Upper lobe of left lung (tissue), 6 donors: Measurements from ENCODE around the gene TOX2. TPM values are rescaled to one million over a fixed set of nuclear protein-coding genes. Genes with fewer than 3 reads are reported as not detected.
A peak's percentile ranks its signal among the peaks of the same experiment; 100 is the strongest.

ENCODE experiments used
- ATAC-seq, 2 donors: fragments of 200-7000 bp; cut with Tn5 transposase; one replicate each; pipeline ENCODE4 v1.9.1; 2022; ENCODE audit warnings: mild to moderate bottlenecking in 2 of 2, moderate library complexity in 2 of 2; ENCODE audit not compliant: low FRiP score in 2 of 2
- DNase-seq, 2 donors: peaks; one replicate each; pipeline ENCODE4 v3.0.0-alpha.2; 2019 to 2020
- H3K27ac ChIP-seq, 4 donors: fragments of 200-600 bp; sonication (generic); one replicate each; pipeline ENCODE4 v1.5.1; 2016 to 2019
- H3K27me3 ChIP-seq, 4 donors: fragments of 200-600 bp; sonication (generic); one replicate each; pipeline ENCODE4 v1.5.1; 2017 to 2019
- H3K36me3 ChIP-seq, 4 donors: fragments of 200-600 bp; sonication (generic); one replicate each; pipeline ENCODE4 v1.5.1; 2016 to 2019
- H3K4me1 ChIP-seq, 4 donors: fragments of 200-600 bp; sonication (generic); one replicate each; pipeline ENCODE4 v1.5.1; 2018 to 2019
- H3K4me3 ChIP-seq, 4 donors: fragments of 200-600 bp; sonication (generic); one replicate each; pipeline ENCODE4 v1.5.1; 2017 to 2019; ENCODE audit warnings: mild to moderate bottlenecking in 2 of 4, moderate library complexity in 1 of 4
- H3K9me3 ChIP-seq, 4 donors: fragments of 200-600 bp; sonication (generic); one replicate each; pipeline ENCODE4 v1.5.1; 2018 to 2019
- CTCF ChIP-seq, 6 experiments: fragments of 450-650 bp in 4 of 6; fragments of 200-600 bp in 2 of 6; sonication (generic) in 2 of 6; IDR thresholded peaks; one replicate each; pipeline ENCODE4 v1.5.1; 2016 to 2019; ENCODE audit warnings: antibody characterized with exemption in 6 of 6
- EP300 ChIP-seq, 4 donors: sonication (generic); formaldehyde crosslinking; IDR thresholded peaks; one replicate each; pipeline ENCODE4 v1.5.1; 2017; ENCODE audit warnings: antibody characterized with exemption in 4 of 4, control low read depth in 2 of 4
- POLR2A ChIP-seq, 4 donors: fragments of 450-650 bp; IDR thresholded peaks; one replicate each; pipeline ENCODE4 v1.5.1; 2016 to 2017; ENCODE audit warnings: antibody characterized with exemption in 4 of 4, mild to moderate bottlenecking in 2 of 4
- POLR2AphosphoS5 ChIP-seq, 2 donors: sonication (generic); formaldehyde crosslinking; IDR thresholded peaks; one replicate each; pipeline ENCODE4 v1.5.1; 2017; ENCODE audit warnings: antibody characterized with exemption in 2 of 2
- WGBS, 2 donors: methylation state at CpG; one replicate each; pipeline ENCODE4 v1.1.5; 2017 to 2018; 5-methylcytosine and 5-hydroxymethylcytosine counted together
- total RNA-seq, 6 donors: library from RNA; depleted of rRNA in 4 of 6; stranded (reverse); fragments of >200 nt in 4 of 6; gene quantifications; one replicate each; pipeline versions ENCODE4 v1.1.0 to v1.2.1, GENCODE V29; 2016 to 2021
- donor health status: DM: no; HTN: no; CAD: no; lungs with moderate emphysema.
- donor health status: DM: no; HTN: yes; CAD: no; lungs with severe emphysema.

The TOX2 gene
- total RNA-seq, 6 donors from 2014 or later, result 7.2 to 29.3 (median 23.7) TPM

DNA sequence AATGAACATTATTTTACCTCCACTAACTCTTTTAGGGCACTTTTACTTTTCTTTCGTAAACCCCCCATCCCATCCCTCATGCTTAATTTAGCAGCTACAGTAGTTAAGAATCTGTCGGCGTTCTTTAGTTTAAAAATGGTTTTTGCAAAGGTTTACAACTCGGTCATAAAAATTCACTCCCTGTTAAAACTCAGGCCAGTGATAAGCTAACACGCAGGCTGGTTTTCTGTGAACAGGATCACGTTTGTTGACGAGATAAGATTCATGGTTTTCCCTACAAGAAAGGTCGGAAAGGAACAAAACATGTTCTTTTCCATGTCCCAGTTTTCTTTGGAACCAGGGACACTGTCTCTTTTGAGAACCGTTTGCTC, 101.1 kb downstream of the TOX2 start:
- WGBS, 2 donors, result 67 to 76% methylated on average over 9 of the region's 9 CpGs
- Histone ChIP-seq H3K4me1 (peaks cover 23 to 37% (median 25%) of the 10 kb centered on the region in 4 donors), H3K27me3 (no peaks in the 10 kb centered on the region), H3K4me3 (no peak overlapping the region), H3K36me3 (no peaks in the 10 kb centered on the region), H3K9me3 (no peaks in the 10 kb centered on the region), H3K27ac (no peak overlapping the region)
- TF ChIP-seq EP300 (IDR thresholded peaks at IDR 0.05), result no peak
- TF ChIP-seq CTCF (IDR thresholded peaks at IDR 0.05), result no peak
- no peak for TF ChIP-seq POLR2AphosphoS5 (IDR thresholded peaks at IDR 0.05)
- TF ChIP-seq POLR2A (IDR thresholded peaks at IDR 0.05), result no peak
- ATAC-seq (no peak), DNase-seq (no peak)

DNA sequence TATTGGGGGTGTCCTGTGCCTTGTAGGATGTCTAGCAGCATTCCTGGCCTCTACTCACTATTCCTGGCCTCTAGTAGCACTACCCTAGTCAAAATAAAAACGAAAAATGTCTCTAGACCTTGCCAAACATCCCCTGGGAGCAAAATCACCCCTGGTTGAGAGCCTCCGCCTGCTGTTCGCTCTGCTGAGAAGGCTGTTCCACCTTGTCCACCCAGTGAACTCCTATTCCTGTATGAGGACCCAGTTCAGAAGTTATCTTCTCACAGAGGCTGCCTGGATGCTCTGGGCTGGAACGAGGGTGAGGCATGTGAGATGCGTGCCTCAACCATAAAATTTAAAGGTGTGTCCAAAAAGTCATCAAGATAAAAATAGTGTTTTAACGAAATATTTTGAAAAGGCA, 101.9 kb downstream of the TOX2 start:
- Histone ChIP-seq H3K27ac (no peak overlapping the region), H3K36me3 (no peaks in the 10 kb centered on the region), H3K9me3 (no peaks in the 10 kb centered on the region), H3K4me1 (peaks cover 23 to 37% (median 25%) of the 10 kb centered on the region in 4 donors), H3K27me3 (no peaks in the 10 kb centered on the region), H3K4me3 (no peak overlapping the region)
- ATAC-seq (no peak), DNase-seq (no peak)
- no peak for TF ChIP-seq POLR2A (IDR thresholded peaks at IDR 0.05)
- no peak for TF ChIP-seq POLR2AphosphoS5 (IDR thresholded peaks at IDR 0.05)
- no peak for TF ChIP-seq EP300 (IDR thresholded peaks at IDR 0.05)
- TF ChIP-seq CTCF (IDR thresholded peaks at IDR 0.05), result no peak
- WGBS, 2 donors, result 89% methylated on average over 6 of the region's 6 CpGs

- Histone ChIP-seq H3K36me3 (no peaks in the 10 kb centered on the region), H3K27me3 (no peaks in the 10 kb centered on the region), H3K4me1 (peaks cover 23 to 37% (median 25%) of the 10 kb centered on the region in 4 donors), H3K27ac (no peak overlapping the region), H3K4me3 (no peak overlapping the region), H3K9me3 (no peaks in the 10 kb centered on the region)
- 94 to 96% methylated on average over 10 to 11 of the region's 11 CpGs for WGBS, 2 donors
- DNase-seq, result no peak
- TF ChIP-seq EP300 (IDR thresholded peaks at IDR 0.05), result no peak
- no peak for ATAC-seq
These were observed 102.6 kb downstream of the TOX2 start for GRCh38 chr20:44017211-44017610.

GRCh38 chr20:44017905-44018258, 103.2 kb downstream of the TOX2 start:
- H3K4me3 ChIP-seq, result no peak overlapping the region
- WGBS, 2 donors, result 38 to 64% methylated on average over 3 to 4 of the region's 4 CpGs
- H3K27ac ChIP-seq, result no peak overlapping the region
- peak in 1 of 2 donors; percentile 24 for ATAC-seq
- peaks cover 23 to 37% (median 25%) of the 10 kb centered on the region in 4 donors for H3K4me1 ChIP-seq
- TF ChIP-seq CTCF (IDR thresholded peaks at IDR 0.05) (no peak), EP300 (IDR thresholded peaks at IDR 0.05) (no peak), POLR2A (IDR thresholded peaks at IDR 0.05) (no peak), POLR2AphosphoS5 (IDR thresholded peaks at IDR 0.05) (no peak)
- no peaks in the 10 kb centered on the region for H3K27me3 ChIP-seq
- H3K9me3 ChIP-seq, result no peaks in the 10 kb centered on the region
- peak in 1 of 2 donors; percentile 35 for DNase-seq
- no peaks in the 10 kb centered on the region for H3K36me3 ChIP-seq

DNA sequence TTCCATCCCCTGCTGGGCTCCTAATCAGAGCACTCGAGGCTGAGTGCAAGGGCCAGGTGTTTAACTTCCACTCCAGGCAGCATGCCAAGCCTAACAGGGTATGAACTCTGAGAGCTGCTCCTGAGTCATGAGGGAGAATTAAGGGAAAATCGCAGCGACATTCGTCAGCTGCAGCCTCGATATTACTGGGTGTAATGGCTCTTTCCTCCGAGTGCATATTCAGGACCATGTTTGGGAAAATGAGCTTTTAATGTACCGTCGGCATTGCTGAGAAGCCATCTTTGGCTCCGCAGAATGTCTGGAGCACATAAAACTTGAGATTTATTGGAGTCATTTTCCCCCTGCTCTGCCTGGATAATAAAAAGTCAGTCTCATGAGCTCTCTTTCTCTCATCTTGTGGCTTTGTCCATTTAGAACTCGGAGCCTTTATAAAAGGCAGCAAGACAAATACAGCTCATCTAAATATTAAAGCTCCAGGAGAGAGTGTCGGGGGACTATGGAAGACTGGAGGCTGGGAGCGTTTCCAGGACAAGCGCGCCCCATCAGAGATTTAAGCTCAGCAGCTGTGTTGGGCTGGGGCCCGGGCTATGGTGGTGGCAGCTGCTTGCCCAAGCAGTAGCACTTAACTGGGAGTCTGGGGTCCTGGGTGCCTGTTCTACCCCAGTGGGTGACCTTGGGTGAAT, 103.7 kb downstream of the TOX2 start:
- Histone ChIP-seq H3K36me3 (no peaks in the 10 kb centered on the region), H3K4me1 (peaks cover 23 to 37% (median 25%) of the 10 kb centered on the region in 4 donors), H3K27ac (peak overlapping the region in 1 of 4 donors; percentile 8), H3K4me3 (no peak overlapping the region), H3K9me3 (no peaks in the 10 kb centered on the region), H3K27me3 (no peaks in the 10 kb centered on the region)
- DNase-seq (peak in 1 of 2 donors; percentile 88), ATAC-seq (peak; percentile 5 to 75)
- TF ChIP-seq CTCF (IDR thresholded peaks at IDR 0.05), result no peak
- peak in 1 of 2 donors; percentile 22 for TF ChIP-seq POLR2AphosphoS5 (IDR thresholded peaks at IDR 0.05)
- no peak for TF ChIP-seq EP300 (IDR thresholded peaks at IDR 0.05)
- TF ChIP-seq POLR2A (IDR thresholded peaks at IDR 0.05), result no peak
- 51 to 62% methylated on average over 15 of the region's 15 CpGs for WGBS, 2 donors
